H1 (cell line): ENCODE data around the gene ALPK3. TPM values are rescaled to one million over a fixed set of nuclear protein-coding genes. Genes with fewer than 3 reads are reported as not detected.

Experiments
- CREB1 ChIP-seq: IDR thresholded peaks from 2 replicates; pipeline ENCODE4 v1.6.1; 2012; ENCODE audit warnings: inconsistent platforms
- EP300 ChIP-seq, 2 experiments: IDR thresholded peaks; 1 replicate in 1 of 2; 2 replicates in 1 of 2; pipeline ENCODE4 v1.6.1; 2011 to 2012; ENCODE audit warnings: low read depth in 2 of 2, low read length in 2 of 2, mild to moderate bottlenecking in 2 of 2, borderline replicate concordance in 1 of 2, inconsistent platforms in 1 of 2, moderate library complexity in 1 of 2
- KDM5A ChIP-seq: fragments of 200-600 bp; IDR thresholded peaks from 2 replicates; pipeline ENCODE4 v1.7.1; 2012; ENCODE audit warnings: mild to moderate bottlenecking, low read length, inconsistent platforms, mixed read lengths
- NRF1 ChIP-seq: IDR thresholded peaks from 2 replicates; pipeline ENCODE4 v1.6.1; 2011; ENCODE audit warnings: mild to moderate bottlenecking, low read depth, low read length, improper control_type of control experiment
- RAD21 ChIP-seq, 2 experiments: IDR thresholded peaks in 1 of 2; conservative IDR thresholded peaks in 1 of 2; 2 replicates each; pipeline ENCODE4 v1.6.1; 2011; ENCODE audit warnings: low read depth in 2 of 2, low read length in 2 of 2, improper control_type of control experiment in 1 of 2, inconsistent platforms in 1 of 2, mild to moderate bottlenecking in 1 of 2, moderate library complexity in 1 of 2
- RBBP5 ChIP-seq: IDR thresholded peaks from 2 replicates; pipeline ENCODE4 v1.7.1; 2012; ENCODE audit warnings: low read depth, mild to moderate bottlenecking, inconsistent platforms, low read length, moderate library complexity, borderline replicate concordance
- SP4 ChIP-seq: IDR thresholded peaks from 2 replicates; pipeline ENCODE4 v1.6.1; 2012; ENCODE audit warnings: low read length, inconsistent platforms
- TAF1 ChIP-seq: IDR thresholded peaks from 2 replicates; pipeline ENCODE4 v1.6.1; 2011; ENCODE audit warnings: mild to moderate bottlenecking, low read depth, low read length
- YY1 ChIP-seq: IDR thresholded peaks from 2 replicates; pipeline ENCODE4 v1.6.1; 2011; ENCODE audit warnings: low read depth, mild to moderate bottlenecking, low read length
- ZNF274 ChIP-seq: IDR thresholded peaks from 2 replicates; pipeline ENCODE4 v1.7.0; 2012; ENCODE audit warnings: low read length, borderline replicate concordance; ENCODE audit errors: extremely low read depth
- polyA plus RNA-seq, 7 experiments: library from polyadenylated mRNA; depleted of rRNA in 3 of 7; stranded (reverse) in 5 of 7; unstranded in 2 of 7; fragments of >200 nt in 5 of 7; fragments of 200-250 nt in 2 of 7; gene quantifications; 1 replicate in 5 of 7; 2 replicates in 1 of 7; 4 replicates in 1 of 7; pipeline versions ENCODE4 v1.2.1 to v1.2.3, GENCODE V29; 2011 to 2013; ENCODE audit warnings: missing spikeins in 2 of 7, mixed read lengths in 2 of 7
- total RNA-seq: library from RNA; stranded (reverse); fragmentation: NEBNext Ultra II Directional; extraction: Animal tissue kit (Norgen Biotek cat#: 25700); gene quantifications from 2 replicates; pipeline ENCODE4 v1.2.1, GENCODE V29; 2021
- TF ChIP-seq, protein P1 (sequence below): fragments of 300-600 bp; sonication (generic); IDR thresholded peaks from 2 replicates; pipeline ENCODE4 v1.7.1; 2012; ENCODE audit warnings: low read length, moderate library complexity, mild to moderate bottlenecking, inconsistent platforms; ENCODE audit not compliant: insufficient replicate concordance

Gene ALPK3
- total and polyA plus RNA-seq, 2 of the 8 experiments (the other 6 are each of a cell fraction or from before 2014, with no cell fraction given): 4.4 to 19.2 TPM

DNA sequence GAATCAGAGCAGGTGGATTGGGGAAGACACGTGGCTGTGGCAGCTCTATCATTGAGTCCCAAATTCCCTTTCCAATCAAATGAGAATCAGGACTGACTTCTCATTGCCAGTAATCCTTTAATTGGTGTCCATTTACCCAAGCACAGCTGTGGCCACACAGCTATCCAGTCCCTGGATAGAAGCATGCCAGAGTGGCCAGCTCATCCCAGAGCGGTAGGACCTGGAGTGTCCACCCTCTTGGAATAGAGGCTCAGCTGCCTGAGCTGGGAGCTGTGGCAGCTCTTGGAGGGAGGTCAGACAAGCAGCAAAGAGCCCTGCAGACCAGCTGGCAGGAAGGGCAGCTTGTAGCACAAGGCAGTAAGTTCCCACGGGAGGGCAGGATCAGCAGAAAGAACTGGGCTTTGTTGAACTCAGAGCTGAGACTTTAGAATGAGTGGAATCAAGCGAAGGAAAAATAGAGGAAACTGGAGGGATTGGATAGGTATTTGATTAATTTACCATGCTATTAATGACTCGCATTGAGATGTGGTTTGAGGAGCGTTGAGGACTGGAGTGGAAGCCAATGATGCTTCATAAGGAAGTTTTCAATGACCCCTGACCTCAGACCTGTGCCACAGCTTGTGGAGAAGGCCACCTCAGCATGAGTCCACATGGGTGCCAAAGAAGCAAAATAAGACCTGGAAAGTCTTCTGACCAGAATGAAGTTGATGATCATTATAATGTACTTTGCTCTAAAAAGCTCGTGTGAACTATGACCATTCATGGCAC is 6.9 kb upstream of the ALPK3 start (continued):
- TF ChIP-seq, protein P1, sequence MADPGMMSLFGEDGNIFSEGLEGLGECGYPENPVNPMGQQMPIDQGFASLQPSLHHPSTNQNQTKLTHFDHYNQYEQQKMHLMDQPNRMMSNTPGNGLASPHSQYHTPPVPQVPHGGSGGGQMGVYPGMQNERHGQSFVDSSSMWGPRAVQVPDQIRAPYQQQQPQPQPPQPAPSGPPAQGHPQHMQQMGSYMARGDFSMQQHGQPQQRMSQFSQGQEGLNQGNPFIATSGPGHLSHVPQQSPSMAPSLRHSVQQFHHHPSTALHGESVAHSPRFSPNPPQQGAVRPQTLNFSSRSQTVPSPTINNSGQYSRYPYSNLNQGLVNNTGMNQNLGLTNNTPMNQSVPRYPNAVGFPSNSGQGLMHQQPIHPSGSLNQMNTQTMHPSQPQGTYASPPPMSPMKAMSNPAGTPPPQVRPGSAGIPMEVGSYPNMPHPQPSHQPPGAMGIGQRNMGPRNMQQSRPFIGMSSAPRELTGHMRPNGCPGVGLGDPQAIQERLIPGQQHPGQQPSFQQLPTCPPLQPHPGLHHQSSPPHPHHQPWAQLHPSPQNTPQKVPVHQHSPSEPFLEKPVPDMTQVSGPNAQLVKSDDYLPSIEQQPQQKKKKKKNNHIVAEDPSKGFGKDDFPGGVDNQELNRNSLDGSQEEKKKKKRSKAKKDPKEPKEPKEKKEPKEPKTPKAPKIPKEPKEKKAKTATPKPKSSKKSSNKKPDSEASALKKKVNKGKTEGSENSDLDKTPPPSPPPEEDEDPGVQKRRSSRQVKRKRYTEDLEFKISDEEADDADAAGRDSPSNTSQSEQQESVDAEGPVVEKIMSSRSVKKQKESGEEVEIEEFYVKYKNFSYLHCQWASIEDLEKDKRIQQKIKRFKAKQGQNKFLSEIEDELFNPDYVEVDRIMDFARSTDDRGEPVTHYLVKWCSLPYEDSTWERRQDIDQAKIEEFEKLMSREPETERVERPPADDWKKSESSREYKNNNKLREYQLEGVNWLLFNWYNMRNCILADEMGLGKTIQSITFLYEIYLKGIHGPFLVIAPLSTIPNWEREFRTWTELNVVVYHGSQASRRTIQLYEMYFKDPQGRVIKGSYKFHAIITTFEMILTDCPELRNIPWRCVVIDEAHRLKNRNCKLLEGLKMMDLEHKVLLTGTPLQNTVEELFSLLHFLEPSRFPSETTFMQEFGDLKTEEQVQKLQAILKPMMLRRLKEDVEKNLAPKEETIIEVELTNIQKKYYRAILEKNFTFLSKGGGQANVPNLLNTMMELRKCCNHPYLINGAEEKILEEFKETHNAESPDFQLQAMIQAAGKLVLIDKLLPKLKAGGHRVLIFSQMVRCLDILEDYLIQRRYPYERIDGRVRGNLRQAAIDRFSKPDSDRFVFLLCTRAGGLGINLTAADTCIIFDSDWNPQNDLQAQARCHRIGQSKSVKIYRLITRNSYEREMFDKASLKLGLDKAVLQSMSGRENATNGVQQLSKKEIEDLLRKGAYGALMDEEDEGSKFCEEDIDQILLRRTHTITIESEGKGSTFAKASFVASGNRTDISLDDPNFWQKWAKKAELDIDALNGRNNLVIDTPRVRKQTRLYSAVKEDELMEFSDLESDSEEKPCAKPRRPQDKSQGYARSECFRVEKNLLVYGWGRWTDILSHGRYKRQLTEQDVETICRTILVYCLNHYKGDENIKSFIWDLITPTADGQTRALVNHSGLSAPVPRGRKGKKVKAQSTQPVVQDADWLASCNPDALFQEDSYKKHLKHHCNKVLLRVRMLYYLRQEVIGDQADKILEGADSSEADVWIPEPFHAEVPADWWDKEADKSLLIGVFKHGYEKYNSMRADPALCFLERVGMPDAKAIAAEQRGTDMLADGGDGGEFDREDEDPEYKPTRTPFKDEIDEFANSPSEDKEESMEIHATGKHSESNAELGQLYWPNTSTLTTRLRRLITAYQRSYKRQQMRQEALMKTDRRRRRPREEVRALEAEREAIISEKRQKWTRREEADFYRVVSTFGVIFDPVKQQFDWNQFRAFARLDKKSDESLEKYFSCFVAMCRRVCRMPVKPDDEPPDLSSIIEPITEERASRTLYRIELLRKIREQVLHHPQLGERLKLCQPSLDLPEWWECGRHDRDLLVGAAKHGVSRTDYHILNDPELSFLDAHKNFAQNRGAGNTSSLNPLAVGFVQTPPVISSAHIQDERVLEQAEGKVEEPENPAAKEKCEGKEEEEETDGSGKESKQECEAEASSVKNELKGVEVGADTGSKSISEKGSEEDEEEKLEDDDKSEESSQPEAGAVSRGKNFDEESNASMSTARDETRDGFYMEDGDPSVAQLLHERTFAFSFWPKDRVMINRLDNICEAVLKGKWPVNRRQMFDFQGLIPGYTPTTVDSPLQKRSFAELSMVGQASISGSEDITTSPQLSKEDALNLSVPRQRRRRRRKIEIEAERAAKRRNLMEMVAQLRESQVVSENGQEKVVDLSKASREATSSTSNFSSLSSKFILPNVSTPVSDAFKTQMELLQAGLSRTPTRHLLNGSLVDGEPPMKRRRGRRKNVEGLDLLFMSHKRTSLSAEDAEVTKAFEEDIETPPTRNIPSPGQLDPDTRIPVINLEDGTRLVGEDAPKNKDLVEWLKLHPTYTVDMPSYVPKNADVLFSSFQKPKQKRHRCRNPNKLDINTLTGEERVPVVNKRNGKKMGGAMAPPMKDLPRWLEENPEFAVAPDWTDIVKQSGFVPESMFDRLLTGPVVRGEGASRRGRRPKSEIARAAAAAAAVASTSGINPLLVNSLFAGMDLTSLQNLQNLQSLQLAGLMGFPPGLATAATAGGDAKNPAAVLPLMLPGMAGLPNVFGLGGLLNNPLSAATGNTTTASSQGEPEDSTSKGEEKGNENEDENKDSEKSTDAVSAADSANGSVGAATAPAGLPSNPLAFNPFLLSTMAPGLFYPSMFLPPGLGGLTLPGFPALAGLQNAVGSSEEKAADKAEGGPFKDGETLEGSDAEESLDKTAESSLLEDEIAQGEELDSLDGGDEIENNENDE: no peak
- no peak for TF ChIP-seq ZNF274
- no peak for TF ChIP-seq KDM5A
- TF ChIP-seq RBBP5: no peak
- no peak for TF ChIP-seq EP300 (IDR thresholded peaks at IDR 0.05; ENCODE audit: borderline replicate concordance in 1 of 2, low read depth in 2 of 2, low read length in 2 of 2)
- TF ChIP-seq TAF1: no peak
- no peak for TF ChIP-seq NRF1
- no peak for TF ChIP-seq YY1
- no peak for TF ChIP-seq CREB1
- no peak for TF ChIP-seq RAD21 (IDR thresholded peaks at IDR 0.05 in 1 of 2, conservative IDR thresholded peaks at IDR 0.05 in 1 of 2; ENCODE audit: low read depth in 2 of 2, low read length in 2 of 2)
- no peak for TF ChIP-seq SP4
